HepG2 (cell line): ENCODE results near the gene EPHA4. TPM values are rescaled to one million over a fixed set of nuclear protein-coding genes. Genes with fewer than 3 reads are reported as not detected.

ENCODE experiments used
- NFE2L2 ChIP-seq: fragments of 150-350 bp; IDR thresholded peaks from 2 replicates; pipeline ENCODE4 v1.6.1; 2014; ENCODE audit warnings: low read length
- ZFP90 ChIP-seq: sonication (generic); formaldehyde crosslinking; IDR thresholded peaks from 2 replicates; pipeline ENCODE4 v1.8.0; 2022; ENCODE audit warnings: missing genetic modification reagents, mild to moderate bottlenecking, inconsistent platforms, borderline replicate concordance
- polyA plus RNA-seq, 8 experiments: library from polyadenylated mRNA; depleted of rRNA in 3 of 8; stranded (reverse) in 7 of 8; unstranded in 1 of 8; fragments of >200 nt; fragmentation: Illumina TruSeq in 4 of 8; extraction: Trizol in 4 of 8; gene quantifications; 2 replicates each; pipeline versions ENCODE4 v1.2.1 to v1.2.3, GENCODE V29; 2011 to 2016; ENCODE audit warnings: low read depth in 4 of 8, missing spikeins in 1 of 8, mixed read lengths in 1 of 8; ENCODE audit not compliant: insufficient read depth in 1 of 8
- total RNA-seq, 5 experiments: library from RNA; depleted of rRNA; stranded (reverse); fragments of >200 nt; fragmentation: Illumina TruSeq; extraction: Trizol; gene quantifications; 2 replicates each; pipeline ENCODE4 v1.2.3, GENCODE V29; 2016; ENCODE audit warnings: low read depth in 1 of 5
- TF ChIP-seq, protein P1 (sequence below): sonication (generic); formaldehyde crosslinking; IDR thresholded peaks from 2 replicates; pipeline ENCODE4 v1.8.0; 2022; ENCODE audit warnings: mild to moderate bottlenecking, missing genetic modification reagents
- TF ChIP-seq, protein P2 (sequence below): sonication (generic); formaldehyde crosslinking; IDR thresholded peaks from 2 replicates; pipeline ENCODE4 v1.4.0; 2020; ENCODE audit warnings: missing genetic modification reagents
- TF ChIP-seq, protein P3 (sequence below): sonication (generic); formaldehyde crosslinking; IDR thresholded peaks from 2 replicates; pipeline ENCODE4 v1.4.0; 2020; ENCODE audit warnings: missing genetic modification reagents

The EPHA4 gene
- total and polyA plus RNA-seq, 2 of the 13 experiments (the other 11 are each of a cell fraction or from before 2014, with no cell fraction given), result not detected

DNA sequence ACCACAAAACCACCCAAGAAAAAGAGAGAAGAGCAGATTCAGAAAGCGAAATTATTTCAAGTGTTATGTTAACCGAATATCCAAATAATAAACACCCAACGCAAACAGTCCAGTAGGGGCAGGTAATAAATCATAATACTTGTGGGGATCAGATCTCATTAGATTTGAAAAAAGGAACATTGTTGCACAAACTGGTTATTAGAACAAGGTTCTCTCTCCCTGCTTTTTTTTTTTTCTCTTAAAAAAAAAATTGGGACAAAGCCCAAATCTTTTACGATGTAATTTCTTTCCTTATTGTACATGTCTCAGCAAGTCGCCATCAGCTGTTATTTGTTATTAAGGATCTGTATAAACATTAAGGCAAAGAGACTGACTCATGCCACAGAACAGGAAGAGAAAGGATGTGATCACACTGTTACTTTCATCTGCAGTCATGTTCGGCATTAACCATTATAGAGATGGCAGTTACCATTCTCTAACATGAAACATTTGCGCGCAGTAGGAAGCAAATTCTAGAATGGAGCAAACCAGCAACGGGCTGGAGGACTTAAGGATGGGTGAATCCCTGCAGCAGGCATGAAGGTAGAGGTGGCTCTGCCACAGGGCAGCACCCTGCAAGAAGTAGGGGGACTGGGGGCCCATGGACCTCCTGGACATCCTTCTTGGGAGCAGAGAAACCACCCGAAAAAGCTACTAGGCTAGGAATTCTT lies 42.0 kb downstream of the EPHA4 start (continued):
- TF ChIP-seq, protein P1, sequence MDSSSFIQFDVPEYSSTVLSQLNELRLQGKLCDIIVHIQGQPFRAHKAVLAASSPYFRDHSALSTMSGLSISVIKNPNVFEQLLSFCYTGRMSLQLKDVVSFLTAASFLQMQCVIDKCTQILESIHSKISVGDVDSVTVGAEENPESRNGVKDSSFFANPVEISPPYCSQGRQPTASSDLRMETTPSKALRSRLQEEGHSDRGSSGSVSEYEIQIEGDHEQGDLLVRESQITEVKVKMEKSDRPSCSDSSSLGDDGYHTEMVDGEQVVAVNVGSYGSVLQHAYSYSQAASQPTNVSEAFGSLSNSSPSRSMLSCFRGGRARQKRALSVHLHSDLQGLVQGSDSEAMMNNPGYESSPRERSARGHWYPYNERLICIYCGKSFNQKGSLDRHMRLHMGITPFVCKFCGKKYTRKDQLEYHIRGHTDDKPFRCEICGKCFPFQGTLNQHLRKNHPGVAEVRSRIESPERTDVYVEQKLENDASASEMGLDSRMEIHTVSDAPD (CRISPR knock-in tag), result no peak
- TF ChIP-seq ZFP90 (CRISPR knock-in tag), result no peak
- TF ChIP-seq, protein P2, sequence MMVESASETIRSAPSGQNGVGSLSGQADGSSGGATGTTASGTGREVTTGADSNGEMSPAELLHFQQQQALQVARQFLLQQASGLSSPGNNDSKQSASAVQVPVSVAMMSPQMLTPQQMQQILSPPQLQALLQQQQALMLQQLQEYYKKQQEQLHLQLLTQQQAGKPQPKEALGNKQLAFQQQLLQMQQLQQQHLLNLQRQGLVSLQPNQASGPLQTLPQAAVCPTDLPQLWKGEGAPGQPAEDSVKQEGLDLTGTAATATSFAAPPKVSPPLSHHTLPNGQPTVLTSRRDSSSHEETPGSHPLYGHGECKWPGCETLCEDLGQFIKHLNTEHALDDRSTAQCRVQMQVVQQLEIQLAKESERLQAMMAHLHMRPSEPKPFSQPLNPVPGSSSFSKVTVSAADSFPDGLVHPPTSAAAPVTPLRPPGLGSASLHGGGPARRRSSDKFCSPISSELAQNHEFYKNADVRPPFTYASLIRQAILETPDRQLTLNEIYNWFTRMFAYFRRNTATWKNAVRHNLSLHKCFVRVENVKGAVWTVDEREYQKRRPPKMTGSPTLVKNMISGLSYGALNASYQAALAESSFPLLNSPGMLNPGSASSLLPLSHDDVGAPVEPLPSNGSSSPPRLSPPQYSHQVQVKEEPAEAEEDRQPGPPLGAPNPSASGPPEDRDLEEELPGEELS (CRISPR knock-in tag), result no peak
- TF ChIP-seq NFE2L2, result no peak
- TF ChIP-seq, protein P3, sequence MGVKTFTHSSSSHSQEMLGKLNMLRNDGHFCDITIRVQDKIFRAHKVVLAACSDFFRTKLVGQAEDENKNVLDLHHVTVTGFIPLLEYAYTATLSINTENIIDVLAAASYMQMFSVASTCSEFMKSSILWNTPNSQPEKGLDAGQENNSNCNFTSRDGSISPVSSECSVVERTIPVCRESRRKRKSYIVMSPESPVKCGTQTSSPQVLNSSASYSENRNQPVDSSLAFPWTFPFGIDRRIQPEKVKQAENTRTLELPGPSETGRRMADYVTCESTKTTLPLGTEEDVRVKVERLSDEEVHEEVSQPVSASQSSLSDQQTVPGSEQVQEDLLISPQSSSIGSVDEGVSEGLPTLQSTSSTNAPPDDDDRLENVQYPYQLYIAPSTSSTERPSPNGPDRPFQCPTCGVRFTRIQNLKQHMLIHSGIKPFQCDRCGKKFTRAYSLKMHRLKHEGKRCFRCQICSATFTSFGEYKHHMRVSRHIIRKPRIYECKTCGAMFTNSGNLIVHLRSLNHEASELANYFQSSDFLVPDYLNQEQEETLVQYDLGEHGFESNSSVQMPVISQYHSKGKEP (CRISPR knock-in tag), result no peak
- TF ChIP-seq, all 625 proteins: peak for 0
